Fibroblast of lung (primary cell): Measurements from ENCODE around the gene PLCXD1.

Source experiments
- EZH2 ChIP-seq: IDR thresholded peaks from 2 replicates; pipeline ENCODE4 v1.5.1; 2012; ENCODE audit warnings: low read length, control low read depth, mild to moderate bottlenecking; ENCODE audit errors: missing control alignments
- TF ChIP-seq, protein P1 (sequence below), 2 donors: IDR thresholded peaks in 1 of 2; conservative IDR thresholded peaks in 1 of 2; 1 replicate in 1 of 2; 2 replicates in 1 of 2; pipeline ENCODE4 v1.5.1; 2011 to 2012; ENCODE audit warnings: low read length in 2 of 2, control low read depth in 1 of 2, inconsistent platforms in 1 of 2, low read depth in 1 of 2, mild to moderate bottlenecking in 1 of 2

DNA sequence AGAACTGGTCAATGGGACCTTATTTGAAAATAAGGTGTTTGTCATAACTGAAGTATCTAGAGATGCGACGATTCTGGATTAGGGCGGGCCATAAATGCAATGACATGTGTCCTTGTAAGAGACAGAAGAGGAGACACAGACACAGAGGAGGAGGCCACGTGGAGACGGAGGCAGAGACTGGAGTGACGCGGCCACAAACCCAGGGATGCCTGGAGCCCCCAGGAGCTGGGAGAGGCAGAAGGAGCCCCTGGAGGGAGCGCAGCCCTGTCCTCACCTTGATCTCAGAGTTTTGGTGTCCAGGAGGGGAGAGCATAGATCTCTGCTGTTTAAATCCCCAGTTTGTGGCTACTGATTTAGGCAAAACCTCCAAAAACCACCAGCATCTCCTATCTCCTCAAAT, 32.4 kb downstream of the PLCXD1 start:
- TF ChIP-seq EZH2: no peak
- TF ChIP-seq, protein P1, sequence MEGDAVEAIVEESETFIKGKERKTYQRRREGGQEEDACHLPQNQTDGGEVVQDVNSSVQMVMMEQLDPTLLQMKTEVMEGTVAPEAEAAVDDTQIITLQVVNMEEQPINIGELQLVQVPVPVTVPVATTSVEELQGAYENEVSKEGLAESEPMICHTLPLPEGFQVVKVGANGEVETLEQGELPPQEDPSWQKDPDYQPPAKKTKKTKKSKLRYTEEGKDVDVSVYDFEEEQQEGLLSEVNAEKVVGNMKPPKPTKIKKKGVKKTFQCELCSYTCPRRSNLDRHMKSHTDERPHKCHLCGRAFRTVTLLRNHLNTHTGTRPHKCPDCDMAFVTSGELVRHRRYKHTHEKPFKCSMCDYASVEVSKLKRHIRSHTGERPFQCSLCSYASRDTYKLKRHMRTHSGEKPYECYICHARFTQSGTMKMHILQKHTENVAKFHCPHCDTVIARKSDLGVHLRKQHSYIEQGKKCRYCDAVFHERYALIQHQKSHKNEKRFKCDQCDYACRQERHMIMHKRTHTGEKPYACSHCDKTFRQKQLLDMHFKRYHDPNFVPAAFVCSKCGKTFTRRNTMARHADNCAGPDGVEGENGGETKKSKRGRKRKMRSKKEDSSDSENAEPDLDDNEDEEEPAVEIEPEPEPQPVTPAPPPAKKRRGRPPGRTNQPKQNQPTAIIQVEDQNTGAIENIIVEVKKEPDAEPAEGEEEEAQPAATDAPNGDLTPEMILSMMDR (conservative IDR thresholded peaks at IDR 0.05 in 1 of 2, IDR thresholded peaks at IDR 0.05 in 1 of 2; ENCODE audit: low read depth in 1 of 2, low read length in 2 of 2): no peak
